ENCODE data around the gene NPIPB8.
"Not testable (repeated sequence)": the region's sequence is repeated elsewhere in the genome, so short reads cannot be mapped to it uniquely, and the experiment has no call there.

The NPIPB8 gene

DNA sequence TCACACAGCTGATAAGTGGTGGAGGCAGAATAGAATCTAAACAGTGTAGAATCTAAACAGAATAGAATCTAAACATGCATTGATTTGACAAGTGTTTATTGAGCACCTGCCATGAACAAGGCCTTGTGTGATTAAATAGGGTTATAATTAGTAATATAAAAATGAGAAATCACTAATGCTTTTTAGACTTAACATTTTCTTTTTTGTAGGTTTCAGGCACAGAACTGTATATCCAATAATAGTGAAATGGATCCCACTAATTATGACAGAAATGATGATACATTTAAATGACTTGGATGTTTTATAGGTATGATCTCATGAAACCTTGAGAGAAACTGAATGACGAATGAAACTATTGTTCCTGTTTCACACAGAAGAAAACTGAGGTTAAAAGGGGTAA is at the start of gene NPIPB8:
TSS of gene NPIPB8 (plus strand) at position 301 of the 400 bp plus-strand sequence. CDS start 296 bp downstream, outside the sequence.
- TF ChIP-seq, protein P1, sequence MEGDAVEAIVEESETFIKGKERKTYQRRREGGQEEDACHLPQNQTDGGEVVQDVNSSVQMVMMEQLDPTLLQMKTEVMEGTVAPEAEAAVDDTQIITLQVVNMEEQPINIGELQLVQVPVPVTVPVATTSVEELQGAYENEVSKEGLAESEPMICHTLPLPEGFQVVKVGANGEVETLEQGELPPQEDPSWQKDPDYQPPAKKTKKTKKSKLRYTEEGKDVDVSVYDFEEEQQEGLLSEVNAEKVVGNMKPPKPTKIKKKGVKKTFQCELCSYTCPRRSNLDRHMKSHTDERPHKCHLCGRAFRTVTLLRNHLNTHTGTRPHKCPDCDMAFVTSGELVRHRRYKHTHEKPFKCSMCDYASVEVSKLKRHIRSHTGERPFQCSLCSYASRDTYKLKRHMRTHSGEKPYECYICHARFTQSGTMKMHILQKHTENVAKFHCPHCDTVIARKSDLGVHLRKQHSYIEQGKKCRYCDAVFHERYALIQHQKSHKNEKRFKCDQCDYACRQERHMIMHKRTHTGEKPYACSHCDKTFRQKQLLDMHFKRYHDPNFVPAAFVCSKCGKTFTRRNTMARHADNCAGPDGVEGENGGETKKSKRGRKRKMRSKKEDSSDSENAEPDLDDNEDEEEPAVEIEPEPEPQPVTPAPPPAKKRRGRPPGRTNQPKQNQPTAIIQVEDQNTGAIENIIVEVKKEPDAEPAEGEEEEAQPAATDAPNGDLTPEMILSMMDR (IDR thresholded peaks at IDR 0.05) = not testable (repeated sequence)

DNA sequence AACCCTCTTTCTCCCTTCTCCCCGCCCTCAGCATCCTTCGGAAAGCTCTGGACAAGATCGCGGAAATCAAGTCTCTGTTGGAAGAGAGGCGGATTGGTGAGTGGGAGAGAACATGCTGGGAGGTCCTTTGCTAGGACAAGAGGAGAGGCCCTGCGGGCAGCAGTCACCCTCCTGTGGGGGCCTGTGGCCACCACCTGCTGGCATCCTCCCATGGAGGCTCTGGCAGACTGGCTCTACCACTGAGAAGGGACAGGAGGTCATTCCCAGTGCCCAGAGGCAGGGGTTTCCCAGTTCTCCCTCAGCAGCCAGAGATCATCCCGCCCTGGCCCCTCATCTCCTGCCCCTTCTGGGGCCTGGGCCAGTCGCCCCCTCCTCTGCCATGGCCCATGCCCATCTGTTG is 48.8 kb upstream of the NPIPB8 start:
- TF ChIP-seq, protein P1 (IDR thresholded peaks at IDR 0.05) = no peak

DNA sequence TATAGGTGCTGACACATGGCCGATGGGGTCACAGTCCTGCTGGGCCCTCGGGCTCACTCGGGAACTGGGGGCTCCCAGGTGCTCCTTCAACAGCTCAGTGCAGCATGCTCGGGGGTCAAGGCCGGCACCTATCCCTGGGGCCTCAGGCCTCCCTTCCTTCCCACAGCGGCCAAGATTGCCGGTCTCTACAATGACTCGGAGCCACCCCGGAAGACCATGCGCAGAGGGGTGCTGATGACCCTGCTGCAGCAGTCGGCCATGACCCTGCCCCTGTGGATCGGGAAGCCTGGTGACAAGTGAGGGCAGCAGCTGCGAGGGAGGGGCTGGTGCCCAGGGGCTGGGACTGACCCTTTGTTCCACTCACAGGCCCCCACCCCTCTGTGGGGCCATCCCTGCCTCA is 47.9 kb upstream of the NPIPB8 start:
- TF ChIP-seq, protein P1 (IDR thresholded peaks at IDR 0.05) = no peak

DNA sequence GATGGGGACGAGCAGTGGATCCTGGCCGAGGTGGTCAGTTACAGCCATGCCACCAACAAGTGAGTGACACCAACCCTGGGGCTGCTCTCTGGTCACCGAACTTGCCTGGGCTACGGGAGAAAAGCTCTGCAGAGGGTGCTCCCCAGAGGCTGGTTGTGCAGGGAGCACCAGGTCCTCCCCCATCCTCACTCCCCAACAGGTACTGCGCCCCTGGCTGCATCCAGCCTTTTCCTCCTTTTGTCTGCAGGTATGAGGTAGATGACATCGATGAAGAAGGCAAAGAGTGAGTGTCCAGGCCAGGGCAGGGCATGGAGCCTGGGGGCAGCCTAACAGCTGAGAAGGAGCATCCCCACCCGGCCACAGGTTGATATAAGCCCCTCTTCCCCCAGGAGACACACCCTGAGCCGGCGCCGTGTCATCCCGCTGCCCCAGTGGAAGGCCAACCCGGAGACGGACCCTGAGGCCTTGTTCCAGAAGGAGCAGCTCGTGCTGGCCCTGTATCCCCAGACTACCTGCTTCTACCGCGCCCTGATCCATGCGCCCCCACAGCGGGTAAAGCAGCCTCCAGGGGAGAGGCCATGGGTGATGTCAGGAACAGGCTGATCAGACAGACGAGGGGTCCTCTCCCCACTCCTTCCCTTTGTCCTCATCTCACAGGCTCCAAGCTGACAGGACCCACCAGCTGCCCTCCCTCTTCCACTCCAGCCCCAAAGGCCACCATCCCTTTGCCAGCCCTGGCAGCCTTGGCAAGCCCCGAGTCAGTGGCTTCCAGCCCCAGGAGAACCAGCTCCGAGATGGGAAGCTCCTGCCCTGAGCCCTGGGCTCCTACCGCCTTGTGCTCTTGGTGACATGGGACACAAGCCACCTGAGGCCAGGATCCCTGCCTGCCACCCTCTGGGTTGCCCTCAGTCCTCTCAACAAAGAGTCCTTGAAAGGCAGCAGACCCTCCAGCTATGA is 47.2 kb upstream of the NPIPB8 start:
- TF ChIP-seq, protein P1 (IDR thresholded peaks at IDR 0.05) = no peak

DNA sequence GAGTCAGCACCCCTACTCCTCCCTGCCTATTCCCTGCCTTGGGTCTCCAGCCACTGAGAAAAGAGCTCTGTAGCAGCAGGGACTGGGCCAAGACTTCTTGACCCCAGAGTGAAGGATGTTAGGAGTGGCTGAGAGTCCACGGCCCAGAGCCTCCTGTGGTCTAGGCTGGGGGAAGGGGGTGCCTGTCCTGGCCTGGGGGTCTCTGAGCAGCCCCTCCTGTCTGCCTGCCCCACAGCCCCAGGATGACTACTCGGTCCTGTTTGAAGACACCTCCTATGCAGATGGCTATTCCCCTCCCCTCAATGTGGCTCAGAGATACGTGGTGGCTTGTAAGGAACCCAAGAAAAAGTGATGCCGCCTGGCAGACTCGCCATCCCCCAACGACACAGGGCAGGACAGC is 46.5 kb upstream of the NPIPB8 start:
- TF ChIP-seq, protein P1 (IDR thresholded peaks at IDR 0.05) = no peak

DNA sequence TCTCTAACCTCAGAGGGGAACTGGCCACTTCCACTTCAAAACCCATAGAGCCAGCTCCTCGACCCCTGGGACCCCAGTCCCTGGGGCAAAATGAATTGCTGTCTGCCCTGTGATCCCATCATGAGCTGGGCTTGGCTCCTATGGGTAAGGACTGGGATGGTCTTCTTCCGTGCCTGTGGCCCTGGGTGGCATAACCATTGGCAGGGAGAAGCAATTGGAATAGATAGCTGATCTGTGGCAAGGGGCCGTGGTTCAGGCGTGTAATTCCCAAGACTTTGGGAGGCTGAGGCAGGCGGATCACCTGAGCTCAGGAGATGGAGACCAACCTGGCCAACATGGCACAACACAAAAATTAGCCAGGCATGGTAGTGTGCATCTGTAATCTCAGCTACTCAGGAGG is 45.4 kb upstream of the NPIPB8 start:
- TF ChIP-seq, protein P1 (IDR thresholded peaks at IDR 0.05) = no peak

DNA sequence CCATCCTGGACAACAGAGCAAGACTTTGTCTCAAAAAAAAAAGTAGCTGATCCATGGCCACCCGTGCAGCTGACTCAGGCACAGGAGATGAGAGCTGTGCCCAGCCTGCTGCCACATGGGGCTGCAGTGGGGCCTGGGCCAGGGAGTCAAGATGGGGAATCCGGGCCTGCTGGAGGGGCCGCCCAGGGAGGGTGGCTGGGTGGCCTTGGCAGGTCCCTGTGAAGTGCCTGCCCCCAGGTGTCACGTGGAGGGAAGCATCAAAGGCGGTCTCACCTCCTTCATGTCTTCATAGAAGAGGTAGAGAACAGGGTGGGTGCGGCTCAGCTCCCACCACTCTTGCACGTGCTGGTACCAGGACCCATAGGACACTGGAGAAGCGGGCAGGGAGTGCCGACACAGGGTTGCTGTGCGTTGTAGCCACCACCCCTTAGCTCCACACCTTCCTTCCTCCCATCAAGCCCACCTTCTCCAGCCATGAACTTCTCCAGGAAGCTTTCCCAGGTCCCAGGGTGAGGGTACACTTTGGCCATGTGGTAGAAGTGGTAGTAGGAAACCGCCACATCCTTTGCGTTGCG is 44.8 kb upstream of the NPIPB8 start:
- TF ChIP-seq, protein P1 (IDR thresholded peaks at IDR 0.05) = no peak
